ENCODE data around the gene SEMA4D.
"Not testable (repeated sequence)": the region's sequence is repeated elsewhere in the genome, so short reads cannot be mapped to it uniquely, and the experiment has no call there.

Gene SEMA4D

DNA sequence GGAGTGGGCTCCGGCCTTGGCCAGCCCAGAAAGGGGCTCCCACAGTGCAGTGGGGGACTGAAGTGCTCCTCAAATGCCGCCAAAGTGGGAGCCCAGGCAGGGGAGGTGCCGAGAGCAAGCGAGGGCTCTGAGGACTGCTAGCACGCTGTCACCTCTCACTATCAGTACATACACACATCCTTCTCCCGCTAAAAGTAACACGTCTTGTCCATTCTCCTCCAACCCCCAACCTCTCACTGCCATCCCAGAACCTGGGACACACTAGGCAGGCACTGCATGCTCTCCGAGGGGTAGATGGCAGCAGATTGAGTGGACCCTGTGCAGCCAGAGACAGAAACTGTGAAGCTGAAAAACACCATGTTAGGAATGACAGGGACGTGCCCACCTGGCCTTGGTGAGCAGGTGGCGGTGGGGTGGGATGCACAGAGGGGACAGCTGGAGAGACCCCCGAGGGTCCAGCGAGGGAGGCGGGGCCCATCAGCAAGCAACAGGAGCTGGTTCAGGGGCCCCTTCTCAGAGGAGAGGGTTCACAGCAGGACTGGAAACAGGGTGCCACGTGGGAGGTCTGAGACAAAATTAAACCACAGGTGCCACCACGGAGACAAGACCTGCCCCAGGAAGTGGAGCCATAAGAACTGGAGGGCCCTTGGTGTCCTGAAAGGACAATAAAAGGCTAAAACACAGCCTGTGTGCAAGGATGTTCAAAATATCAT is 16.9 kb downstream of the SEMA4D start:
- DNase-seq, result no peak

DNA sequence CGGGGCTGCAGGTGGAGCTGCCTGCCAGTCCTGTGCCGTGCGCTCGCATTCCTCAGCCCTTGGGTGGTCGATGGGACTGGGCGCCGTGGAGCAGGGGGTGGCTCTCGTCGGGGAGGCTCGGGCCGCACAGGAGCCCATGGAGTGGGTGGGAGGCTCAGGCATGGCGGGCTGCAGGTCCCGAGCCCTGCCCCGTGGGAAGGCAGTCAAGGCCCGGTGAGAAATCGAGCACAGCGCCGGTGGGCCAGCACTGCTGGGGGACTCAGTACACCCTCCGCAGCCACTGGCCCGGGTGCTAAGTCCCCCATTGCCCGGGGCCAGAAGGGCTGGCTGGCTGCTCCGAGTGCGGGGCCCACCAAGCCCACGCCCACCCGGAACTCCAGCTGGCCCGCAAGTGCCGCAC is 17.5 kb downstream of the SEMA4D start:
- DNase-seq, result not testable (repeated sequence)

DNA sequence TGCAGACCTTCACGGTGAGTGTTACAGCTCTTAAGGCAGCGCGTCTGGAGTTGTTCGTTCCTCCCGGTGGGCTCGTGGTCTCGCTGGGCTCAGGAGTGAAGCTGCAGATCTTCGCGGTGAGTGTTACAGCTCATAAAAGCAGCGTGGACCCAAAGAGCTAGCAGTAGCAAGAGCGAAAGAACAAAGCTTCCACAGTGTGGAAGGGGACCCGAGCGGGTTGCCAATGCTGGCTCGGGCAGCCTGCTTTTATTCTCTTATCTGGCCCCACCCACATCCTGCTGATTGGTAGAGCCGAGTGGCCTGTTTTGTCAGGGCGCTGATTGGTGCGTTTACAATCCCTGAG is 18.3 kb downstream of the SEMA4D start:
- peak; percentile 44 for DNase-seq

DNA sequence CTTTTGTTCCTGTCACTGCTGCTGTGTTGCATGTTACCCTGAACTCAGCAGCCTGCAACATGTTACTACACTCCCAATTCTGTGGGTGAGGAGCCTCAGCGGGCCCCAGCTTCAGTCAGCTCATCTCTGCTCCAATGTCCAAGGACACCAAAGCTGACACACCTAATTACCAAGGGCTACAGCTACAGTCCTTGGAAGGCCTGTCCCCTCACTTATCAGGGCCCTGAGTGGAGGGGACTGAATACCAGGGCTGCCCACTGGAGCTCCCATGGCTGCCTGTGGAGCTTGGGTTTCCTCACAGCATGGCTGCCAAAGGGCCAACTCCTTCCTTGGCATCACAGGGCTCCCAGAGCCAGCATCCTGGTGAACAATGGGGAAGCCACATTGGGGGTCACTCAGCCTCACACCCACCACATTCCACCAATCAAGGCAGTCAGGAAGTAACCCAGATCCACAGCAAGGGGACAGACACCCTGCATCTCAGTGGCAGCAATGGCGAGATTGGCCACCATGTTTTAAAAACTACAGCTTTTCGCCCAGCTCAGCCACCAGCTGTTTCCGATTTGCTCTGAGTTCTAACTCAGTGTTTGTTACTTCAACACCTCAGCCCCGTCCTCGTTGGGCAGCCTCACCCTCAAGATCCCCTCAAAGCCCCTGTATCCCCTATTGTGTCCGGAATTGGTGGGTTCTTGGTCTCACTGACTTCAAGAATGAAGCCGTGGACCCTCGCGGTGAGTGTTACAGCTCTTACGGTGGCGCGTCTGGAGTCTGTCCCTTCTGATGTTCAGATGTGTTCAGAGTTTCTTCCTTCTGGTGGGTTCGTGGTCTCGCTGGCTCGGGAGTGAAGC is 18.9 kb downstream of the SEMA4D start:
- no peak for DNase-seq

DNA sequence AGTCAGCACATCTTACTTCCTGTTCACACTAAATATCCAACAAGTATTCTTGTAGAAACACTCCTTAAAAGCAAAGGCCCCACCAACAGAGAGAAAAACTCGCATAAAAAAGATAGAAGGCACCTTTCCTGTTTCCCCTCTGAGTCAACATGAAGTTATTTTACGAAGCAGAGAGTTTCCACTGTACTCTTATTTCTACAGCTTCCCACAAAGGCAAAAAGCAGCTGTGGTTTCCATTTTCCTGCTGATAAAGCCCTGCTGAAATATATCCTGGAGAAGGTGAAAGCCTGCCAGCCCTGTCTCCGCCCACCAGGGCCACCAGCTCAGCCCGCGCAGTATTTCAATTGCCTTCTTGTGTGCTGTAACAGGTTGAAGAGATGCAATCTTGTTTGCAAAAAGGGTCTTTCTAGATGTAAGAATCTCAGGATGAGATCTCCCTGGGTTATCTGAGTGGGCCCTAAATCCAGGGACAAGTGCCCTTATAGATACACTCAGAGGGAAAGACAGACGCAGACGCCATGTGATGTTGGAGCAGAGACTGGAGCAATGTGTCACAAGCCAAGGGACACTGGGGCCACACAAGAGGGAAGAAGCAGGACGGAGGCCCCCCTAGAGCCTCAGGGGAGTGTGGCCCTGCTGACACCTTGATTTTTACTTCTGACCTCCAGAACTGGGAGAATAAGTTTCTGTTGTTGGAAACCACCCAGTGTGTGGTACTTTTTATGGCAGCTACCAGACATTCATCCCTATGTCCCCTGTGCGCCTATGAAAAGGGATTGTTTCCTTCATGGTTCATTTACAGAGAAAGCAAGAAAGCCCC is 19.9 kb downstream of the SEMA4D start:
- DNase-seq, result peak; percentile 44

DNA sequence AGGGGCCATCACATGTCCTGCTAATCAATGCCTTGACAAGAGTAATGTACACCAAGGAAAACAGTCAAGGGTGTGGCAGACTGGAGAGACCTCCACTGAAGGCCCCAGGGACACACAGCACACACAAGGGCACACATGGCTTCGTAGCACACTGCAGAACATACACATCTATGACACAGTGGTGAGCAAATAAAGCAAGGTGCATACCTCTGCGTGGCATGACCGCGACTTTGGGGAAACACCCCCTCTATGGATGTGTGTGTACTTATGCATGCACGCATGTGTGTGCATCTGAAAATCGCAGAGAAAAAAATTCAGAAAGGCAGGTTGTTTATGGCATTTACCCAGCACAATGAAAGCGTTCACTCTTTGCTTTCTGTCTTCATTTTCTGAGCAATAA is 20.5 kb downstream of the SEMA4D start:
- no peak for DNase-seq

DNA sequence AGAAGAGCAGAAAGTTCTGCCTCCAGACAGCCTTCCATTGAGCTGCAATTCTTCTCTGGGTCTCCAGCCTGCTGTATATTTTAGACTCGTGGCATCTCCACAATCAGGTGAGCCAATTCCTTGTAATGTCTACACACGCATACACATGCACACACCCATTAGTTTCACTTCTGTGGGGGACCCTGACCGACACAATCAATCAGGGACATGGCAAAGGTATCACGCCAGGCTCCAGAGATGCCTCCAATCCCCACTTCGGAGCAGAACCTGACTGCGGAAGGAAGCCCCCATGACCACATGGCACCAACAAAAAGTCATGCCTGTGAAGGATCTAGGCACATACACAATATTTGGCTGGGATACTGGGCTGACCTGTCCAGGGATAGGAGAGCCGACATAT is 21.4 kb downstream of the SEMA4D start:
- DNase-seq, result no peak

DNA sequence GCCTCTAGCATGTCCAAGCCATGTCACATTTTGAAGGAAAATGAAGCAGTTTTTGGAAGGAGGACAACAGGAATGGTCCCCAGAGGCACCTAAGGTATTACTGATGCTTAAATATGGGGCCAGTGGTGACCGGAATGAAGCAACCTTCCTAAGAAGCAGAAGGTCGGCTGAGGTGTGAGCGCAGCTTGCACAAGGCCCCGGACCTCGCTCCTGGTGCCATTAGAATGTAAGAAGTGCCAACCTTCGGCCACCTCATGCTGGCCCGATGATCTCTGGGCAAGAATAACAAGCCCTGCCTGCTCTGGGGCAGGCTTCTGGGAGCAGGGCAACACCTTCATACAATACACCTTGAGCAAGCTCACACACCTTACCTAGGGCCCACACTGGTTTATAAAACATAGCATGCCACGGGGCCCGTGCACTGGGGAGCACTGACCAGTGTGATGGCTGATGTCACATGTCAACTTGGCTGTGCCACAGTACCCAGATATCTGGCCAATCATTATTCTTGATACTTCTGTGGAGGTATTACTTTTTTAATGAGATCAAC is 21.9 kb downstream of the SEMA4D start:
- DNase-seq, result no peak

DNA sequence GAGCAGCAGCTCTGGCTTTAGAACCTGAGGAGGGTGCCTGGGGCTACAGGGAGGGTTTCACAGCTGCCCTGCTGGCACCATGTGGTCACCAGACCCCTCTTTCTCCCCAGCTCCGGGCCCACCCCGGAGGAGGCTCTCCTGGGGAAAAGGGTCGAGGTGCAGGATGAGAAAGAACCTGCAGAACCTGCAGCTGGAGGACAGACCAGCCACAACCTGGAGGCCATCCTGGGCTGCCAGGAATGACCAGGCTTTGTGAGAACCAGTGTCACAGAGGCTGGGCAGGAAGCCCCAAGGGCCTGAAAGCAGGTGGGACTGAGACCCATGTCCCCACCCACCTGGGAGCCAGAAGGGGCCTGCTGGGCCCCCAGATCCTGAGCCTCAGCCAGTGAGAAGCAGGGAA is 23.0 kb downstream of the SEMA4D start:
- no peak for DNase-seq

DNA sequence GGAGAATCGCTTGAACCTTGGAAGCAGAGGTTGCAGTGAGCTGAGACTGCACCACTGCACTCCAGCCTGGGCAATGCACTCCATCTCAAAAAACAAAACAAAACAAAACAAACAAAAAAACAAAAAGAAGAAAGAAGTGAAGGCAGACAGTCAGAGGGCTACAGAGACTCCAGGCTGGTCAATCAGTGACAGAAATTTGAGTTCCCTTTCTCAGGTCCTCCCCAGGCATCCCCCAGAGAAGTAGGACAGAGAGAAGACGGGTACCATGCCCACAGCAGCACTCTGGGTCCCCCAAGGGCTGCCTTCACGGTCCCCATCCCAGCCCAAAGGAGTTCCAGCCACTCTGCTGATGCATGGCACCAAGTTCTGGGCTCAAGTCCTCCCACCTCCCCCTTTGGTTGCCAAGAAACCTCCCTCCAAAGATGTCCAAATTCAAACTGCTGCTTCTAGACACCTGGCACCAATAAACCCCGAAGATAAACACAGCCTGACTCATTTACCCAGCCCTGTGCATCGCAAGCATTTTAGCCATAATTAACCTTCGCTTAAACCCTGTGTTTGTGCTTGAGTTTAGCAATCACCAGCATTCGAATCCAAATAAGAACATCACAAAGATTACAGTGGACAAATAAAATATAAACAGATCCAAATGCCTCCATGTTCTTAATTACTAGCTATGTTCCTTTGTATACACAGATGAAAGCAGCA is 24.0 kb downstream of the SEMA4D start:
- DNase-seq, result no peak

DNA sequence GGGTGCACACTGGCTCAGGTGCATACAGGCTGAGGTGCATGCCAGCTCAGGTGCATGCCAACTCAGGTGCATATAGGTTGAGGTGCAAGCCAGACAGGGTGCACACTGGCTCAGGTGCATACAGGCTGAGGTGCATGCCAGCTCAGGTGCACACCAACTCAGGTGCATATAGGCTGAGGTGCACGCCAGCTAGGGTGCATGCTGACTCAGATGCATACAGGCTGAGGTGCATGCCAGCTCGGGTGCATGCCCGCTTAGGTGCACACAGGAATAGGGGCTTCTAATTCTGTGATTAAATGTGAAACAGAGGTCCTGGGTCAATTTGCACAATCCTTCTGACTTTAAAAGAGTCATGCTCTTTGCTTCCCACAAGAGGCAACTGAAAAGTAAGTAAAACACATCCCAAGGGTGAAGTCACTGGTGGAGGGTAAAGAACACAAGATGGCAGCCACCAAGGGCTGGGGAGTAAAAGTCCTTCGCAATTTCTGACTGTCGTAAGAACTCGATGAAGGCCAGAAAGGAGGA is 26.1 kb downstream of the SEMA4D start:
- not testable (repeated sequence) for DNase-seq

DNA sequence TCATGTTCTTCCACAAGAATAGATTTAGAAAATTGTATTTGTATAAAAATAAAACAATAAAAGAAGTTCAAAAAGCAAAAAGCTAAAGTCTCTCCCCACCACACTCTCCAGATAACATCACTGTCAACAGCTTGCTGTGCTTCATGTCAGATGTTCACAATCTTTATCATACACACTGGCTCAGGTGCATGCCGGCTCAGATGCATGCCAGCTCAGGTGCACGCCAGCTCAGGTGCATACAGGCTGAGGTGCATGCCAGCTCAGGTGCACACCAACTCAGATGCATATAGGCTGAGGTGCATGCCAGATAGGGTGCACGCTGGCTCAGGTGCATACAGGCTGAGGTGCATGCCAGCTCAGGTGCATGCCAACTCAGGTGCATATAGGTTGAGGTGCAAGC is 26.5 kb downstream of the SEMA4D start:
- DNase-seq, result no peak

DNA sequence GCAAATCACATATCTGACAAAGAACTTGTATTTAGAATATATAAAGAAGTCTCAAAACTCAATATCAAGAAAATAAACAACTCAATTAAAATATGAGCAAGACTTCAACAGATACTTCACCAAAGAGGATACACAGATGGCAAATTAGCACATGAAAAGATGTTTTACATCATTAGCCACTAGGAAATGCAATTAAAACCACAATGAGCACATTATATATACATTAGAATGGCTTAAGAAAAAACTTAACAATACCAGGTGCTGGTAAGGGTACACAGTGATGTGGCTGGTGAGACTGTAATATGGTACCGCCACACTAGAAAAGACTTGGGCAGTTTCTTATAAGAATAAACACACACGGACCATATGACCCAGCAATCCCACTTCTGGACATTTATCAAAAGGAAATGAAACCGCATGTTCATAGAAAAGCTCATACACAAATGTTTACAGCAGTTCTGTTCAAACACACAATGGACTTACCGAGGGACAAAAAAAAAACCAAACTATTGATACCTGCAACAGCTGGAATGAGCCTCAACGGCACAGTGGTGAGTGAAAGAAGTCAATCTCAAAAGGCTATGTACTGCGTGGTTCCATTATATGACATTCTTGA is 27.6 kb downstream of the SEMA4D start:
- DNase-seq, result no peak

DNA sequence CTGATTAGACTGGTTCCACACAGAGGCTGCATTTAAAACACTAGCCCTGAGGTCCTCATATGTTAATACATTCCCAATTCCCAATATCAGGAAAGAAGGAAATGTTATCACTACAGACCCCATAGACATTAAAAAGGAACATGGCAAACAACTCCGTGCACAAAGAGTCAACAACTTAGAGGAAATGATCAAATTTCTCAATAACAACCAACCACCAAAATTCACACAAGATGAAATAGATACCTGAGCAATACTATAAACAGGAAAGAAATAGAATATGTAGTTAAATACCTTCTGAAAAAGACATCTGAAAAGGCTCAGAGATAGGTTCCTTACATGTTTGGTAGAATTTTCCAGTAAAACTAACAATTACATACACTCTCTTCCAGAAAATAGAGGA is 28.9 kb downstream of the SEMA4D start:
- DNase-seq, result no peak

DNA sequence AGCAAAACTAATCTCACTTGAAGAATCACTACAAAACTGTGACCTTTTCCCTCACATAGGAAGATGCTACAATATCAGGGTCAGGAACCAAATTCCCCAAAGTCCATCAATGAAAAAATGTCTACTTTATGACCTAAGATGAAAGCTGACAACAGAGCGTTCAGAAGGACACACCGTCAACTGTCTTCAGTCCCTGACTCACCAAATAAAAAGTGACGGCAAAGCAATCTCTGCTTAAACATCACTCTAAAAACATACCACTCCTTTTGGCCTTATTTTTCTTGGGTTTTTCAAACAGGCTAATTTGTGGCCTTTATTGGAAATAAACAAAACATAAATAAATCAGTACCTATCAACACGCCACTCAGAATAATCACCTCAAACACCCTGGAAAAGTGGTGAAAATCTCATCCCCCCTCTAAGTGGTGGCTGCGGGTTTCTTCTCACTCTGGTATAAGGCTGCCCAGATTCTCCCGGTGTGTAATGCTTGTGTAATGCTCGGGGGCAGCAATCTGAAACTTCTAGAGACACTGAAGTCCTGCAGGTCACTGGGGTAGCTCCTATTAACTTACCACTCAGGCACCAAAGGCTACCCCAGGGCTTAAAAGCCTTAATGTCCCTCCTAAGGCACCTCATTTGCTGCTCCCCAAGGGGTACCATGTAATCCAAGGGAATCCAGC is 29.5 kb downstream of the SEMA4D start:
- no peak for DNase-seq

DNA sequence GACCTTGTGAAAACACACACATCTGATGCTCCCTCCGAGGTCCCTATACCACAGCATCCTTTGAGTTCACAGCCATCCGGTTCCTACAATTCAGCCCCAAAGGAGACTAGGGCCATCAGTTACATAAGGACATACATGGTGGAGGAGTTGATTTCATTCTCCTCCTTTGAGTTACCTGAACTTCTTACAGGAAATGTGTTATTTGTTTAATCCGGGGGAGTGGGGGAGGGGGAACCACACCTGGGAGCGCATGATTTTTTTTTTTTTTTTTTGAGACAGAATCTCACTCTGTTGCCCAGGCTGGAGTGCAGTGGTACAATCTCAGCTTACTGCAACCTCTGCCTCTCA is 30.7 kb downstream of the SEMA4D start:
- no peak for DNase-seq

DNA sequence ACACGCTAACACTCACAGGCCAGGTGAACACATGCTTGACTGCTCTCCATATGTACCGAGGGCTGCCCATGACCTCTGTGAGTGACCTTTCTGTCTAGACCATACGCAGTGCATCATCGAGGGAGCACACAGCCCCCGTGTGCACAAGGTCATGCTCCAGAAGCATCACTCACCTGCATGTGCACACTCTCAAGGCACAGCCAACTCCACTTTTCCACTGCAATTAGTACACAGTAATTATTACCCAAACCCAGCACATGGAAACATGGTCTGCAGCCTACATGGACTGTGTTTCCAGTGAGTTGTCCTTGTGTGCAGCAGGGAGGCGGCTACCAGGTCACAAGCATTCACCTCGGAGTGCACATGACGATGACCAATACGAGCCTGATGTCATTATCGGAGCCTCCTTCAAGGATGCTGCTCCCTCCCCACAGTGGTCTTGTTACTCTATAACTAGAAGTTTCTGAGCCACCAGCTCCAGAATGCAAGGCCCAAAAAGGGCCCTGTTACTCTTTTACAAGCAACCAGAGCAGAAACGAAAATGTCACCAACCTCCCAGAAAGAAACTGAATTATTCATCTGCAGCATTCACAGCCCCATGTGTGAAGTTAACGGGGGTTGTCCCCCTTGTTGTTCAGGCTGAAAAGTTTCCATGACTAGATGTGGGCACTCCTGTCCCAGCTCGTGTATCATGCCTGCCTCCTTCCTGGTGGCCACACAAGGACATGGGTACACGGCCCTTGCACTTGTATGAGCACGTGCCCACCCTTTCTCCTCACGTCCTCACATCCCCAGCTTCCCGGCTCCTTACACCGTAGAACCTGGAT is 31.2 kb downstream of the SEMA4D start:
- no peak for DNase-seq

DNA sequence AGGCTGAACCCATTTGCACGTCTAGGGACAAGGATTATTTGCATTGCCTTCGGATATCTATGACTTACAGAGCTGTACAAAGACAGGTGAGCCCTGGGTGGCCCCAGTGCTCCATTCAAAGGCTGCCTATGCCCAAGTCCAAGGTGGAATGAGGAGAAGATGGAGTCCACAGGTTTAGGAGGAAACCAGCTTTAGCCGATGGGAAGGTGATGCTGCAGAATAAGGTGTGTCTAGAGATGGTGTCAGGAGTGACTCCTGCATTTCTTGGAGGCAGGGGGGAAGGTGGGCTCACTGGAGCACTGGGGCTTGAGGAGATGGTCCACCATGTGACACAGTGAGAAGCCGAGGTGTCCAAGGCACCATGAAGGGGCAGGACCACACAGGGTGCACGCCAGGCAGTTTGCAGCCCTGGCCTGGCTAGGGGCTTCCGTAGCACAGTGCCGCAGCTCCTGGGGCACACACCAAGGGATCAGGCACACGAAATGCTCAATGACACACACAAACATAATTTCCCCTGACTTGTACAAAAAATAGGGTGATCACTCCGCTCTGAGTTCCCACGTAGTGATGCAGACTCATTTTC is 32.1 kb downstream of the SEMA4D start:
- DNase-seq, result no peak

DNA sequence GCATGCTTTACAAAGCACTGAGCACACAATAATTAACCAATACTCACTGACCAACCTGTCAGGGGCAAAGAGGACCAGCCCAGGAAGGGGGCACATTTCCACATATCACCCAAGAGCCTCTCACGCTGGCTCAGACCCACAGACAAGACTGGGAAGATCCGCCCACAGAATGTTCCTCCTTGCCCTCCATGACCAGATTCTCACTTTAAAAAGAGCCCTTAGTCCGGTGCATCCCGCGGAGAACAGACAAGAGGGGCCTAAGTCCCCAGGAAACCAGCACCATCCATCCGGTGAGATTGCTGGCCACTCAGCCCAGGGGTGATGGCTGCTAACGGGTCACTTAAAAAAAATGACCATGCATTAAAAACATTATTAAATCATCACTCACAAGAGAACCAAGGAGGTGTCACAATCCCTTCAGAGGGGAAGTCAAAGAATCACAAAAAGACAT is 32.9 kb downstream of the SEMA4D start:
- no peak for DNase-seq

DNA sequence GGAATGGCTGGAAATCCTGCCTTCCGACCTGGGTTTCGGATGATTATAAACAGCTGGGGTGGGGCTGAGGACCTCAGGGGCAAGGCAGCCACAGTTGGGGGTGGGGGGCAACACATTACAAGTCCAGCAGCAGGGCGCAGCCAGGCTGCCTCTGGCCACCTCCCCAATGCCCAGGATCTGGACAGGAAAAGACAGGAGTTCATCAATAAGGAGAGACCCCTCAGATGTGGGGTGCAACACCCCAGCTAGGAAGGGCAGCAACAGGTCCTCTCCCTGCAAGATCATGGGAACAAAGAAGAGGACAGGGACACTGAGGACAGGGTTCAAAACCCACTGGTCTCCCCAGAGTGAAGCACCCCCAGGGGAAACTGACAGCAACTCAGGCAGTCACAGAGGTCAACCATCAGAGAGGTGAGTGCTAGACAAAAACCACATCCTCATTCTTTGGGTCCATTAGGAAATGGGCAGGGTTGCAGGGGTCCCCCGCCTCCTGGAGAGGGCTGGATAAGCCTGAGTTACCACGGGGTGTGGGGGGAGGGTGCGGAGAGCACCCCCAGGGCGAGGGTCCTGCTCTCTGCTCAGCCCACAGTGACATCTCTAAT is 33.5 kb downstream of the SEMA4D start:
- DNase-seq, result no peak
